Lower lobe of right lung (tissue), 2 donors: ENCODE results near the gene RBM44. TPM values are rescaled to one million over a fixed set of nuclear protein-coding genes. Genes with fewer than 3 reads are reported as not detected.

ENCODE experiments used
- ATAC-seq, 2 donors: fragments of 200-7000 bp; cut with Tn5 transposase; one replicate each; pipeline ENCODE4 v1.9.1; 2020 to 2022; ENCODE audit warnings: mild to moderate bottlenecking in 2 of 2, moderate library complexity in 2 of 2
- DNase-seq: peaks from one replicate; pipeline ENCODE4 v3.0.0-alpha.2; 2020
- H3K27ac ChIP-seq: fragments of 200-600 bp; one replicate; pipeline ENCODE4 v1.8.0; 2022
- H3K27me3 ChIP-seq: fragments of 200-600 bp; one replicate; pipeline ENCODE4 v1.8.0; 2022; ENCODE audit warnings: low read depth
- H3K36me3 ChIP-seq: fragments of 200-600 bp; one replicate; pipeline ENCODE4 v1.8.0; 2022; ENCODE audit warnings: mild to moderate bottlenecking
- H3K4me1 ChIP-seq: fragments of 200-600 bp; one replicate; pipeline ENCODE4 v1.8.0; 2022
- H3K4me3 ChIP-seq: fragments of 200-600 bp; one replicate; pipeline ENCODE4 v1.8.0; 2022; ENCODE audit warnings: mild to moderate bottlenecking
- H3K9me3 ChIP-seq: fragments of 200-600 bp; one replicate; pipeline ENCODE4 v1.8.0; 2022
- CTCF ChIP-seq: fragments of 200-600 bp; IDR thresholded peaks from one replicate; pipeline ENCODE4 v1.8.0; 2022; ENCODE audit warnings: antibody characterized with exemption, mild to moderate bottlenecking
- intact Hi-C: fragments of 100-400 bp; cut with DNase I; formaldehyde crosslinking; loops from one replicate; pipeline ENCODE4 v1.11.0; 2022
- total RNA-seq: library from RNA; stranded (reverse); fragmentation: NEBNext Ultra II Directional; extraction: Animal tissue kit (Norgen Biotek cat#: 25700); gene quantifications from one replicate; pipeline ENCODE4 v1.2.1, GENCODE V29; 2021
- donor health status: DM: no; HTN: yes; CAD: no; lungs with severe emphysema.

RBM44 gene
- total RNA-seq, 1 donor from 2014 or later = 0.59 TPM

DNA sequence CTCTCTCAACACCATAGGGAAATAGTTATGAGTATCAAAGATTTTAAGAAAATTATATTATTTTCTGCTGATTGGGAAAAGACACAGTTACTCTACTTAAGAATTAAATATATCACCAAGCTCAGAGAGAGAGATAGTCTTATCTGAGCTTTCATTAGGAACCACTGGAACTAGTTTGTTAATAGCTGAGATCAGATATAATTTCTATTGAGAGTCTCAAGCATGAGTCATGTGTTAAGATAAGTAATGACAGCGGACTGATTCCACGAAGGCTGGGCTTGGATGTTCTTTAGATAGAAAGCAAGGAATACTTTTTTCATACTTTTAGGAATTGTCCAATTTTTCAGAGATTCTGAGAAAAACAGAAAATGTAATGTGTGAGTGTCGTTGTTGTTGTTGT is 44.4 kb upstream of the RBM44 start:
- no peak for TF ChIP-seq CTCF
- Histone ChIP-seq H3K9me3 (no peaks in the 10 kb centered on the region), H3K36me3 (peaks cover 100% of the 10 kb centered on the region), H3K4me3 (no peak overlapping the region), H3K27ac (no peak overlapping the region), H3K27me3 (no peaks in the 10 kb centered on the region), H3K4me1 (no peaks in the 10 kb centered on the region)
- intact Hi-C loops = no loop called here
- ATAC-seq (no peak), DNase-seq (no peak)

DNA sequence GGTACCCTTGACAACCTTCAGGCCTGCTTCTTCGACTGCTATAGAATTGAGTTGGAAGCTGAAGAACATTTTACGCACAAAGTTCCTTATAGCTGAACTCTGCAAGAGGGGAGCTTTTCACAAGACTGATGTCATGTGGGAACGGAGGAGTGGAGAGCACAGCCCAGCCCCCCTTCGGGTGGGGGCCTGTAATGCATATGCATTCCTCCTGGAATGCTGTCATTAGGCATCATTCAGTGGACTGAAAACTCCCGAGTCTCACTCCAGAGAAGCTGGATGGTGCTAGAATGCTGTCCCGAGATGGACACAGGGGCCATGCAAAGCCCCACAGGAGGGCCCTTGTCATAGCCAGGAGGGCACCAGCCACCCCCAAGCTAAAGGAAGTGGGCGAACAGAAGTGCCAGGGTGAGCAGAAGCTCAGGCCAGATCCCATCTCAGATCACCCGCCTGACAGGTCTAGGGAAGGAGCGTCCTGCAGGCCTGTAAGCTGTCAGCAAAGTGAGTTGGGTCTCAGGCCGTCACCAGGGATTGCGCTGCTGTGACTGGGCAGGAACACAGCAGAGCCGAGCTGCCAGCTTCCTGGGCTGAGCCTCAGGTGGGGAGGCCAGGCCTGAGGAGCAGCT is 43.8 kb upstream of the RBM44 start:
- no peak for DNase-seq
- no peaks in the 10 kb centered on the region for H3K27me3 ChIP-seq
- no peak overlapping the region for H3K4me3 ChIP-seq
- H3K4me1 ChIP-seq = no peaks in the 10 kb centered on the region
- no peaks in the 10 kb centered on the region for H3K9me3 ChIP-seq
- H3K36me3 ChIP-seq = peaks cover 100% of the 10 kb centered on the region
- intact Hi-C loops = no loop called here
- no peak for TF ChIP-seq CTCF
- no peak for ATAC-seq
- H3K27ac ChIP-seq = no peak overlapping the region

DNA sequence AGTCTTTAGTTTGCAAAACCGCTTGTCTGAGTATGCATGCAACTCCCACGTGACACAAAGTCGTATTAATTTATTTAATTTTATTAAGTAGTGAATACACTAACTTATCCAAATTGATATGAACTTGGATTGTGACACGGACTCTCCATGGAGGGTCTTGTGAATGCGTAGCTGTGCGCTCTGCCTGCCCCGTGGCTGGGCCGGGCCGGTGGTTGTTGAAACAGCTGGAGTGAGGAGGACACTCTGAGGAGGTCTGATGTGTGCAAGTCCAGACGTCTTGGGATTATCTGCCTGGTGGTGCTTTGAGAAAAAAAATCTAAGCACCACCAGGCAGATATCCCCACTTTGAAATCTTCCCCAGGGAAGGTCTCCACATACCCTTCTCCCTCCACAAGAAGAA is 41.0 kb upstream of the RBM44 start:
- peaks cover 100% of the 10 kb centered on the region for H3K36me3 ChIP-seq
- intact Hi-C loops = no loop called here
- H3K27ac ChIP-seq = no peak overlapping the region
- ATAC-seq = no peak
- no peak for TF ChIP-seq CTCF
- H3K9me3 ChIP-seq = no peaks in the 10 kb centered on the region
- DNase-seq = no peak
- no peaks in the 10 kb centered on the region for H3K4me1 ChIP-seq
- no peaks in the 10 kb centered on the region for H3K27me3 ChIP-seq
- H3K4me3 ChIP-seq = no peak overlapping the region

DNA sequence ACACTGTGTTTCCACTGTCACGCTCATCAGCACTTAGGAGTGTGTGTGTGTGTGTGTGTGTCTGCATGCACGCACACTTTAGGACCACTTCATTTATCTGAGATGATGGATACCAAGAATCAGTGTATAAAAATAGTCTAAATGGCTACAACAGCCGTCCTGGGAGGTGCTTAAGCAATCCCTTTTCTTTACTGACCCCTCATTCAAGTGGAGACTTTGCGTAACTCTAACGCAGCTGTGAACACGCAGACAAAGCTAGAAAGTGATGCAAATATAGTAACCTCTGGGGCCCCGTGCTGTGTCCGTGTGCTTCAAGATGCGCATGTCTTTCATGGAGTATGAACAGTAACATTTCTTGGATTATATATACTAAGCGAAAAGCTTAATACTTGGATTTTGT is 40.4 kb upstream of the RBM44 start:
- no peak for ATAC-seq
- intact Hi-C loops = no loop called here

DNA sequence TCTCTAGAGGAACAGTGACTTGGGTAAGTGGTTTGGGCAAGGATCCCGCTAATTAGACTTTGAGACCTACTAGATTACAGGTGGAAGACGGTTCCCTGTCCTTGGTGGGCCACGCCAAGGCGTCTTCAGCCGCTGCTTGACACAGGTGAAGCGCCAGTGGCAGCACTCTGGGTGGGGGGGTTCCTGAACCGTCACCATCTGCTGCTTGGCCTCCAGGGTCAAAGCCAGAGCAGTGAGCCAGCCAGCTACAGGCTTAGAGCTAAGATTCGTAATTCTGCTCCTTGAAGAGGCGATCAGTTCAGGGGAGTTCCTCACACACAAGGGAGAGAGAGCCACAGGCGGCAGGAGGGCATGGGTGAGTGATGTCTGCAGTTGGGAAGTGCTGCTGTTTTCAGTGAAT is 39.4 kb upstream of the RBM44 start:
- DNase-seq (no peak), ATAC-seq (no peak)
- no peaks in the 10 kb centered on the region for H3K4me1 ChIP-seq
- no peak for TF ChIP-seq CTCF
- no peak overlapping the region for H3K27ac ChIP-seq
- intact Hi-C loops = no loop called here
- H3K36me3 ChIP-seq = peaks cover 100% of the 10 kb centered on the region
- no peaks in the 10 kb centered on the region for H3K27me3 ChIP-seq
- H3K9me3 ChIP-seq = no peaks in the 10 kb centered on the region
- H3K4me3 ChIP-seq = no peak overlapping the region

More for the DNA sequence above, 40.4 kb upstream of the RBM44 start:
- Histone ChIP-seq H3K9me3 (no peaks in the 10 kb centered on the region), H3K27ac (no peak overlapping the region), H3K4me1 (no peaks in the 10 kb centered on the region), H3K36me3 (peaks cover 100% of the 10 kb centered on the region), H3K4me3 (no peak overlapping the region), H3K27me3 (no peaks in the 10 kb centered on the region)
- TF ChIP-seq CTCF = no peak
- DNase-seq = no peak
